Globus pallidus (tissue), 1 donor: ENCODE measurements around the gene SLC24A3.

ENCODE experiments used
- DNase-seq: peaks from one replicate; pipeline ENCODE4 v3.0.0-alpha.2; 2015; ENCODE audit warnings: low spot score

Gene SLC24A3

DNA sequence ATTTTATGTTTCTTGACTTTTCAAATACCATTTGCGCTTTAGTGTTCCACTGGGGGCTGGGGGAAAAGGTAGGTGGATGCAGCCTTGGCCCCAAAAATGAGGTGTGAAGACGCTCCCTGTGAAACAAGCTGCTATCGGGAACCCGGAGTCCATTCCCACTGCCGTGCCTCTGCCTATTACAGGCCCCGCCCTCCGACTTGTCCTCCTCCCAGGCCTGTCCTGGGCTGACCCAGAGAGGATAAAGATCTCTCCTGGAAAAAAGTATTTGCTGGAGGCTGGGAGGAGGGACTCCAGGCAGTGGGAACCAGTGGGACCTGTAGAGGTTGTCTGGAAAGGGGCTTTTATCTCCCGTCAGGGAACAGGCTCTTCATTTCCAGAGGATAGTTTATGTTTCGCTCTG lies 215.0 kb downstream of the SLC24A3 start:
- DNase-seq, result no peak

DNA sequence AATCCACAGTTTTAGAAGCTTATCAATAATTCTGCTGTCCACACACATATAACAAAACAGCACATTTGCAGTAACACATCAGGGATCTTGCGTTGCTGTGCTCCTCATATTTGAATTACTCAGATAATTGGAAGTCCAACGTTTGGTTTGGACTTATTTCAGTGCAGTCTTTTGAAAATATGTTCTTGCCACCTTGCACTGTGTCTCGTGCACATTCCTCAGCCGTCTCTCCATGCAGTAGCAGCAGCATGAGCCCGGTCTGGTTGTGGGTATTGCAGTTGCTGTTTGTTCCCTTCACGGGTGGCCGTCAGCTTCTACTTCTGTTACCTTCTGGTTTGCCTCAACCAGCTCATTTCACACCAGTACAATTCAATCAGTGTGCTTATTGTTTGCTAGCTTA lies 215.5 kb downstream of the SLC24A3 start:
- no peak for DNase-seq

DNA sequence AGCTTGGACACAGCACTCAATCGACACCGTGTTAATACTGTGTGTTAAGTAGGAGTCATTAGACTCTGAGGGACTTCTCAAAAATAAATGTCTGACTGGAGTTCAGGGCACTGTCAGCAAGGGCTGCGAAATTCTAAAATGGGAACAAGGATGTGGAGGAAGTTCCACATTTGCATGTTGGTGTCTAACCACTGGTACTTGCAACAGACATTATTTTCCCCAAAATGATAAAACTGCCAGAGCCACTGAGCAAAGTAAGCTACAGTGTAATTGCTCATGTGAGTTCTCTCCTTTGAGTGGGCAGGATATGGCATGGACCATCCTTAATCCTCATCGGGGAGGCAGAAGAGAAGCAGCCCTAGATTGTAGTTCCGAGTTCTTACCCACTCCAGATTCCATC lies 215.9 kb downstream of the SLC24A3 start:
- DNase-seq, result no peak

DNA sequence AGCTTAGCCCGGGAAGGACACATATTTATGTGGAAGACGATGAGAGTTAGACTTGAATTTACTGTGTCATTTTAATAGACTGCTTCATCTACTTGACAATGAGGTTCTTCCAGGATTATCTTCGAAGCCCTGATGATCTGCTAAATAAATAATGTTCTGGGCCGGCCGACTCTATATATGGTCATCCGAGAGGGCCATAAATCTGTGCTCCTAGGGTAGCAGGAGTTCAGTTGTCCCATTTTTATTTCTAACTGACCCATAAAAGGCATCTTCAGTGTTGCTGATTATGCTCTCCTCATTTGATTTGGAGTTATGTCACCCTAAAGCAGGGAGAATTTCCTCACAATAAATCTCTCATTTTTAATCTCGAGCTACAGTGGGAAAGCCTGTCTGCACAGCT lies 217.1 kb downstream of the SLC24A3 start:
- DNase-seq, result no peak

DNA sequence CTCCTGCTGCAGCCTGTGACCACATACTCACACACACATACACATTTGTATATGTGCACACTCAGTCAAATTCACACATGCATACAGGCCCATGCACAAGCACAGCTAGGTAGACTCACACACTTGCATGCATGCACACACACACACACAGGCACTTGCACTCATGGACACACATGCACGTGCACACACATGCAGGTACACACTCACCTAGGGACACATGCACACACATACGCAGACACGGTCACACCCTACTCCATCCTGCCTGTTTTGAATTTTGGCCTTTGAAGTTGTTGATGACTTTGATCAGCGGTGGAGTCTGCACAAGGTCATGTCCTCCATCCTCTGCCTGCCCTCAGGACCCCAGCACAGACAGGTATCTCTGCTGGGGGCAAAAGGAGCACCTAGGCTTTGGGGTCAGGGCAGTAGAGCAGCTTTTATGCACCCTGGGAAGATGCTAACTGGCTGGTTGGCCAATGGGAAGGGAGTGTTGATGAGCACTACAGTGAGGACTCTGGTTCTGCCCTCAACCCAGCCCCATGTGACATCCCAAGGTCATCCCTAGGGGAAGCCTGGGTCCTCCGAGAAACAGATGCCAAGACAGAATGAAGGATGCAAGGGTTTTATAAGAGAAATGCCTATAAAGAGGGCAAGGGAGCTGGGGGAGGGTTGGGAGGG lies 218.3 kb downstream of the SLC24A3 start:
- DNase-seq, result no peak

DNA sequence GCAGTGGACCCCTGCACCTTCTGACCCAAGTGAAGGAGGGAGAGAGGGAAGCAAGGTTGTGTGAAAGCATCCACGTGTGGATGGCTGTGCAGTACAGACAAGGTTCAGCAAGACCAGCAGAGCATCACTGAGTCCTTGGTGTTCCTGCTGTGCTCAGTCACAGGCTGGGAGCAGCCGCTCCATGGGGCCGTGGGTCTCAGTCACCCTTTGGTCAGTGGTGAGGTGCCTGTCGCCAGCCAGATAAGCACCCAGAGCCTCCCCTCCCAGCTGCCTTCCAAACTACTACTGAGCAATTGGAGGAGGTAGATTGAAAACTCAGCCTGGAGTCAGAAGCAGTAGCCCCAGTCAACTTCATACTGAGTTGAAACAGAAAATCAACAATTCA lies 218.9 kb downstream of the SLC24A3 start:
- DNase-seq, result no peak

DNA sequence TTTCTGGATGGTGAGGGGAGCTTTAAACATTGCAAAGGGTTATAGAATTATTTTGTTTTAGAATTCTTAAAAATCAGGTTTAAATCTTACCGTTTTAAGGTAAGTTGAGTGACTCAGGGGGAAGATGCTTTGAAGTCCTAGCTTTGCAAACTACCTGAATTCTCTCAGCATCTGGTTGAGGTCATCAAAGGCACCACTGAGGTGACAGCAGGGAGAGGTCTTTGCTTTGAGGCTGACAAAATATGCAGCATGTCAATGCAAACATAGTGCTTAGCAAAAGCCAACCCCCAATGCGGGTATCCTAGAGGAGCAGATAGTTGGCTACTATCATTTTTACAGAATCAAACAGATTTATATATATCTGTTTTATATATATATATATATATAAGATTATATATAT lies 219.5 kb downstream of the SLC24A3 start:
- no peak for DNase-seq

DNA sequence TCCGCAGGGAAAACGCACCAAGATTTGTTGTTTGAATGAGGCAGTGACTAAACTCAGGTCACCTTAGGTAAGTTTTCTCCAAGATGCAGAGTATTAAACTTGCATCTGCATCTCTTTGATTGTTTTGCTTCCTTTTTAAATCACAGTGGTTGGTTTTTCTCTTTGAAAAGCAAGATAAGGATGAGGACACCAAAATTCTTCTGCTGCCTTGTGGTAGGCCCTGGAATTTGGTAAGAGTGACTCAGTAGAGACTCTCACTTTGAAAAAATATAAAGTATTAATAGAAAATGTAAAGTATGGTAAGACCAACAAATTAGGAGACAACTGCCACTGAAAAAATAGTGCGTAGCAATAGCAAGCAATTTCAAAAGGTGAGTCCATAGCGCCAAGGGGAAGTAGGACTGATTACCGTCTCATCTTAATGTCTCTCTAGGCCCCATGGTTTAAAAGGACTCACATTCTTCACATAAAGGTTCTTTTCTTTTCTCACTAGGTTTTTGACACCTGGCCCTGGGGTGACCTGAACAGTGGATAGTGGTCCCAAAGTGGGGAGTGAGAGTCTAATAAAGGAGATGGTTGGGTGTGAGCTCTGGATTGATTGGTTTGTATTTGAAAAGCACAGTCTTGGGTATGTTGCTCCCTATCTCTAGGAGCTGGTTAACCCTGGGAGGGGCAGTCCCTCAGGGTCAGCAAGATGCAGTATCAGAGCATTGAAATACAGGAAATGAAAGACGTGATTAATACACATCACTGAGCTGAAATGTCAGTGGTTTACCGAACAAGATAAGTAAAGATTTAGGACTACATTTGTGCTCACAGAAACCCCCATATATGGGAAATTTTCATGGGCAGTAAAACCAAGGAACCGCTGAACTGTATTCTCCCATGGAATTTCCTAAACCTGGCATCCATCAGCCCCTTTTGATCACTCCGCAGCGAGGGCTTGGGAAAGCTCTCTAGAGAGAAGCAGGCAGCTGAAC lies 221.2 kb downstream of the SLC24A3 start:
- no peak for DNase-seq

DNA sequence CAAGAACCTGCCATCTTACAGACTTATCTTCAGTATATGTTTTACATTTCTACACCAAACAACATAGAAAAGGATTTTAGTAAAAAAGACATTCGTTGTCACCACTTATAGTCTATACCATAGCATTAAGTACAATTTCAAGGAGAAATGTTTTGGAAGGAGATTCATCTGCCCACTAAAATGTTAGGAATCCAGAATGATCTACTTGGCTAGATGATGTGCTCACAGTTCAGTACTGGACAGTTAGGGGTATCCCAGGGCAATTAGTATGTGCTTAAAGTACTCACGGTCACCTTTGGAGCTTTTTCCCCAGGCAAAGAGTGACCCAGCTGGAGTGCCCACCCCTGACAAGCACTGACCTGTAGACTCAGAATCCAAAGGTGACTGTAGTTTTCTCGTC lies 222.9 kb downstream of the SLC24A3 start:
- no peak for DNase-seq

DNA sequence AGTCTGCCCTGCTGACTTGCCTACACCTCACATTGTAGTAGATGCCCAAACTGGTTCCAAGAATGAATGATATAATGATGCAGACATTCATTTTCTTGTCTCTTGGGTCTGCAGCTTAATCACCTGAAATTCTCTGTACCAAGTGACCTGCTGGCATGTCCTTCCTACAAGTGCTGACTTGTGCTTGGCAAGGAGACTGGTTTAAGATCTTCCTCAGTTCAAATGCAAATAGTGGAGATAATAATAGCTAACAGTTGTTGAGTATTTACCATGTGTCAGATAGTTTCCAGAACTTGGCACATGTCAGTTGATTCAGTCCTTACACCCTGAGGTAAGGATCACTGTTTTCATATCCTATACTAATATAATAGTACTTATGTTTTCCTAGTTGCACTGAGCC lies 223.4 kb downstream of the SLC24A3 start:
- no peak for DNase-seq

DNA sequence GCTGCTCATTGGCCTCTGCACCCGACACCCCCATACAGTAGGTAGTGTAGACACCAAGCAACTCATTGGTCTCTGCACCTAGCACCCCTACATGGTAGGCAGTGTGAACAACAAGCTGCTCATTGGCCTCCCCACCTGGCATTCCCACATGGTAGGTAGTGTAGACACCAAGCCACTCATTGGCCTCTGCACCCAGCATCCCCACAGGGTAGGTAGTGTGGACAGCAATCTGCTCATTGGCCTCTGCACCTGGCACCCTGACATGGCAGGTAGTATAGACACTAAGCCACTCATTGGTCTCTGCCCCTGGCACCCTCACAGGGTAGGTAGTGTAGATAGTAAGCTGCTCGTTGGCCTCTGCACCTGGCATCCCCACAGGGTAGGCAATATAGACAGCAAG lies 226.0 kb downstream of the SLC24A3 start:
- DNase-seq, result no peak

DNA sequence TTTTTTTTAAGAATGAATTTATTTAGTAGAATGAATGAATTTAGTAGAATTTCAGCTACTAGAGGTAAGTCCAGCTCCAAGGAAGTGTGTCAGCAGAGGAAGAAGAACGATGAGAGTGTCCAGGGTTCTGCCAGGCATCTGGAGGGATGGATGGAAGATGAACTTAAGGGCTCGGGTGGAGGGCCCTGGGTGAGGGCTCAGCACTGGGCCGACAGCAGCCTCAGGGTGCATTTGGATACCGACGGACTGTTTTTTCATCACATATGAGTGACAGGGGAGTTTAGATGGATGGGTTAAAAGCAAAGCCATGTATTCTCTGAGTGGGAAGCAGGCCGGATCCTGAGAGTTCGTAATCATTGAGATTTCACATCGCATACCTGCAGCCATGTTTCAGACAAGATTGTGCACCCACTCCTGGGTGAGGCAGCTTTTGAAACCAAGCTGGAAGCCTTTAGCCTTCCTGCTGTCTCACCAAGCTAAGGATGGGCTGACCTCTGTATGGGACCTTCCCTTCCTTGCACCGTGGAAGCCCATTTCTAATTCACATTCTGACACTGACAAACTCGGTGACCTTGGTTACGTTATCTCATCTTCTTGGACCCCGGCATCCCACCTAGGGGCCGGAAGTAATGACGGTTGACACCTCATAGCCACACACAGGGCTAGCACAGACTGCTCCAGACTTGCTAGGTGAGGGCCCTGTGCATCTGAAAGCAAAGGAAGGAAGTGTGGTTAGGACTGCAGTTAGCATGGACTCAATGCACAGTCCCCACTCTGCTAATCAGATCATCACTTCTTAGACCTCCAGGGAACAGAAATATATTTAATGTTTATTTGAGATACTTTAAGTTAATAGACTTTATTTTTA lies 228.5 kb downstream of the SLC24A3 start:
- DNase-seq, result no peak

DNA sequence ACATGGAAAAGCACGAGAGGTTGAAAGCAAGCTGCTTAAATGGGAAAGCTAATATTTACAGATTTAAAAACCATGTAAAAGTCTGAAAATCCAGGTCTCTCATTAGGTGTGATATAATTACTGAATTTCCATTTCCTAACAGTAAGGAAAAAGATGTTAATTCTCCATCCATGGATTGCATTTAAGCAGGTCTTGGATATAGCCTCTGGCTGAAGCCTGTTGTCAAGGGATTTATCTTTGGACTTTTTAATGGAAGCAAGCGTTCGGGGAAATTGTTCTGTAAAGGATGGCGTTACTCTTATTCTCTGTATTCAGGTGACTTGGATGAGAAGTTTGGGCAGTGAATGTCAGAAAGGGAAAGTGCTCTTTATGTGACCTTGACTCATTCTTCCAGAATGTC lies 233.8 kb downstream of the SLC24A3 start:
- DNase-seq, result no peak

DNA sequence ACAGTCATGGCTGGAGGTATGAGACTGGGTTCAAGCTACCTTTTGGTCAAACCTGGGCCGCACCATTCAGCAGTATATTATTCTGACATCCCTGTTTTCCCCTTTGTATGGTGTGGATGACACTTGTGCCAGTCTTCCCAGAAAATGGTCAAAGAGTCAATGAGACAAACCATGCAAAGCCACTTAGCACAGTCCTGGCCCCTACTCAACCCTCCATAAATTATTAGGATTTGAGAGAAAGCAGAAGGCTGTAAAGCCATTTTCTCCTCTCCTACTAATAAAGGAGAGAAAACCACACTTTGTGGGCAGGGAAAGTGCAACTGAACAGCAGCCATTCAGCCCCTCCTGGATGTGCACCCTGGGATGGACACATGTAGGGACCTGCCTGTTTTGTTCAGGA lies 236.2 kb downstream of the SLC24A3 start:
- DNase-seq, result no peak

DNA sequence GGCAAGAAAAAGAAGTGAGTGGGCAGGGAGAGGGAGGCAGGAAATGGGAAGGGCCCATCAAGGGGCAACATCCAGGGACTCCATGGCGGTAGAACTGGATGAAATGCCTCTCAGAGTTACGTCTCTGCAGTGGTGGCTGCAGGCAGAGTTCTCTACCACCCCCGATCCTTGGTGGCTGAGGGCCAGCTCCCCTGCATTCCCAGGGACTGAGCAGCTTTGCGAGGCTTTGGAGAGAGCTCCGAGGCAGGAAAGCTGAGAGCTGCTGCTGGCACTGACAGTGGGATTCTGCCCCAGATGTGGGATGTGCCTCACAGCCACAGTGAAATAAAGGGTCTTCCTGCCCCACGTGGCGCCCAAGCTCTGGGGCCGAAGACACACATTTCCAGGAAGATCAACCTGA lies 236.6 kb downstream of the SLC24A3 start:
- DNase-seq, result no peak

DNA sequence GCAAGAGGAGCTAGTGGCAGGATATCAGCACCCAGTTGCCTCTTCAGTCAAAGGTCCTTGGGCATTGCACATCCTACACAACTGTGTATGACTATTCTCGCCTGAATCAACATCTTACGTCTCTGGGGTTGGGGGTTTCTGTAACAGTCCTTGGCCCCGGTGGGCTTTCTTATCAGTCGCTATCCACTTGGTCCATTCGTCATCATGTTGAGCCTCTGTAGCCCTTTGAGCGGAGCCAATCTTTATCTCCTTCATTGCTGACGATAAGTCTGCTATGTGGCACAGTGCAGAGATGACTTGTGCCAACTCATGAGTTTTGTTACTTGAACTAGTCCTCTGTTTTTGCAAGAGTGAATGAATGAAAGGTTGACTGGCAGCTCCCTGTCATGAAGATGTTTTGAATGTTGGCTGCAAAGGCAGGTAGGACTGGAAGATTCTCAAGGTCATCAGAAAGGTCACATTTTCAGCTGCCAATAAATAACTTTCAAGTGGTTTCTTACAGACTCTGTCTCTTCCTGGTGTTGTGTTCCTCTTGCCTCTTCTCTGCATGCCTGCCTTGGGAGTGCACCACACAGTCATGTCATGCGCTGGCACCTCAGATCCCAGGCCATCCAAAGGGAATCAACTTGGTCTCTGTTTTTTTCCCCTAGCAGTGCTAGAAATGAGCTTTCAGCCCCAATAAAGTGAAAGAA lies 238.9 kb downstream of the SLC24A3 start:
- DNase-seq, result no peak

DNA sequence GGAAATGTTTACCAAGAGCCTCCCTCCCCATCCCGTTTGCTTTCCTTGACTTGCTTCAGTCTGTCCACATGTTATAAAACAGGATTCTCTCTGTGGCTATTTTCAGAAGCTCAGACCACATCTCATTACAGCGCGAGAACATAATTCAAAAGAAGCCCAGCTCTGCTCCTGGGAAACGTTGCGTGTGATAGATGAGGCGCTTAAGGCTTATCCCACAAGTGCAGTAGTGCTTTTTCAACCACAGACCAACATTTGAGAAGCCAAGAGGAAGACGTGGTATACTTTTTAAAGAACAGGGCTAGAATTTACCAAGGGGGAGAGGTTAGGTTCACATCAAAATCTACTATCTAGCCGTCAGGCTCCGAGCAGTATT lies 239.5 kb downstream of the SLC24A3 start:
- DNase-seq, result no peak

DNA sequence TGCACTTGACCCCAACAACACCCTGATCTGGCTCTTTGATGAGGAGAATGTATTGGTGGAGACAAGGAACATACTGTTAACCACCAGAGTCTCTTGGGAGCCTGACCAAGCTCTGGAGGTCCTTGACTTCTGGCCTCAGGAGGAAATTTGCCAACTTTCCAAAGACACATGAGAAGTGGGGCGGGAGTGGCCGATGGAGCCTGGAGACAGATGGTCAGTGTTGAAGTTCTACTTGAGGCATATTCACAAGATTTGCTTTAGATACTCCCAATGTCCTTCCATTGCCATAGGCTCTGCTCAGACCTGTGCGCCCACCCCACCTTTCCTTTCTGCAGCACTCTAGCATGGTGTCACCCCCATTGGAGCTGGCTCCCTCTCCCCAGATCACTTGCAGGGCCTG lies 241.0 kb downstream of the SLC24A3 start:
- no peak for DNase-seq

DNA sequence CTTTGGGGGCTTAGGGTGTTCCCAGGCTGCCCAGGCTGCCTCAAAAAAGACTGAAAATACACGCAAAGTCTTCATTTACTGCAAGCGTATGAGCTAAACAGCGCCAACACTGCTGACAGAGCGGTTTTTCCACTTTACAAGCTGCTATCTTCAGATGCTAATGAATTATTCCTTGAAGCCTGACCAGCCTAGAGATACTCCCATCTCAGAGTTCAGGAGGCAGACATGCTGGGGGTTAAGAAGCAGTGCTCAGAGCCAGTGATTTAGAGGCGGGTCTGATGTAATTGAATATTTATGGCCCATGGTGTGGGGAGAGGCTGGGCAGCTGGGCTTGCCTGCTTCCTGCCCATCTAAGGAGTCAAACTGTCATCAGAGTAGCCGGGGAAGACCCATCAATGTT lies 241.4 kb downstream of the SLC24A3 start:
- no peak for DNase-seq

DNA sequence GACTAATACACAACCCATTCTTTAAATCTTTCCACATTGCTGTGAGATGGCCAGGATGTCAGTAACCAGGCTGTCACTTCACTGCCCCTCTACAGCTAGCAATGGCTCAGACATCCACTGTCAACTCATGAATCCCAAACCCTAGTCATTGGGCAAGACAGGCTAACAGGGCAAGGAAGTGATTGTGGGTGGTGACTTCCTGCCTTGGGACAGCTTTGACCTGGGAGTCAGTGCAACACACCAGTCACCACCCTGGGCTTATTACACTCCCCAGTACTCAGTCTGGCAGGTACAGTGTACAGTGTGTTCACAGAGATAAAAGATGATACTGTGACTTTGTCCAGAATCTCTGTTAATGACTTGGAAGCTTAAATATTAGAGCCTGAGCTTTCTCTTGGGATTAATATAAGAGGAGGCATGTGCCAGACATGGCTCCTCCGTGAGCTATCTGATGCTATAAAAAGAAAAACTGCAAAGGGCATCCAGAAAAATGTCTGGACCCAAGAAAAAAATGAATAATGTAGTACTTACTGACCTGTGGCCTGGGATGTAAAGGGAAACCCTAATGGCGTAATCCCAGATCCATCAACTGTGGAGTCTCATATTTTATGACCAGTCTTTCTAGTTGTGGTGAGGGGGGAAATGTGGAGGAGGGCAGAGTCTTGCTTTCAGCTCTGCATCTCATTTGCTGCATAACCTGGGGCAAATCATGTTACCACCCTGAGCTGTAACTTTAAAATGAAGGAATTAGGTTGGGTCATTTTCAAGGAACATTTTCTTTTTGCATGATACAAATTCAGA lies 244.4 kb downstream of the SLC24A3 start:
- DNase-seq, result no peak

DNA sequence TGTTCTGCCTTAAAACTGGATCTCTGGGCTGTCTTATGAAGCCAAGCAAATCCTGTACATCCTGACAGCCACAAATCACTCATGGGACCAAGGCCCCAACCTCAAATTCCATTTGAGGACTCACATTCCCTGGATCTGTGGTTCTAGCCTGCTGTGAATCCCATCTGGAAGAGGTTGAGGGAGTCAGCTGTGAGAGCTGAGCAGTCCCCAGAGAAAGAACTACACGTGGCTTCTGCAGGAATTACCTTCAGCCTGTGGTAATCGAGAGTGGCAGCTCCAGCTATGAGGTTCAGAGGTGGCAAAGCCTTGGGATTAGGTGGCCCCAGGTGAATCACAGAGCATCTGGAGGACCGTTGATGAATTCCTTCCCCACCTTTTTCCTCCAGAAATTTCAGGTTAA lies 245.2 kb downstream of the SLC24A3 start:
- DNase-seq, result no peak
